Globus pallidus (tissue), 1 donor: ENCODE measurements around the gene C2CD4B.
A peak's percentile ranks its signal among the peaks of the same experiment; 100 is the strongest.

Experiments used
- DNase-seq: peaks from one replicate; pipeline ENCODE4 v3.0.0-alpha.2; 2015; ENCODE audit warnings: low spot score

The C2CD4B gene

GRCh38 chr15:62147551-62147950 is 17.5 kb downstream of the C2CD4B start:
- DNase-seq = no peak

- no peak for DNase-seq
These were observed 17.9 kb downstream of the C2CD4B start for GRCh38 chr15:62147149-62147548.

DNA sequence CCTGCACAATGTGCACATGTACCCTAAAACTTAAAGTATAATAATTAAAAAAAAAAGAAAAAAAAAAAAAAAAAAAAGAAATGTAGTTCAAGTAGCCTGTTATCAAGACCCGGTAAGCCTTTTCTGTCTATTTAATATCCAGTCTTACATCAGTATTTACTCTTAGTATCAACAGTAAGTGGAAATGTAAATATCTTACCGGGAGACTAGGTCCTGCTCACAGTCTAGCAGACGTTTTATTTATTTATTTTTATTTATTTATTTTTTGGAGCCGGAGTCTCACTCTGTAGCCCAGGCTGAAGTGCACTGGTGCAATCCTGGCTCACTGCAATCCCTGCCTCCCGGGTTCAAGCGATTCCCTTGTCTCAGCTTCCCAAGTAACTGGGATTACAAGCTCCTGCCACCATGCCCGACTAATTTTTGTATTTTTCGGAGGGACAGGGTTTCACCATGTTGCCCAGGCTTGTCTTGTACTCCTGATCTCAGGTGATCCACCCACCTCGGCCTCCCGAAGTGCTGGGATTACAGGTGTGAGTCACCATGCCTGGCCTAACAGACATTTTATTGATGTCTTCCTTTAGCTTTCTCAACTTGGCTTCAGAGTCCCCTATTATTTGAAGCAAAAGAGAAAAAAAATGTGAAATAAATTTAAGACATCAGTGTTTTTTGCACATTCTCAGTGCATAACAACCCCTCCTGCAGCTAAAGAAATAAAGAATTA is 19.9 kb downstream of the C2CD4B start:
- DNase-seq = no peak

- no peak for DNase-seq
These were observed 22.3 kb downstream of the C2CD4B start for GRCh38 chr15:62142736-62143135.

DNA sequence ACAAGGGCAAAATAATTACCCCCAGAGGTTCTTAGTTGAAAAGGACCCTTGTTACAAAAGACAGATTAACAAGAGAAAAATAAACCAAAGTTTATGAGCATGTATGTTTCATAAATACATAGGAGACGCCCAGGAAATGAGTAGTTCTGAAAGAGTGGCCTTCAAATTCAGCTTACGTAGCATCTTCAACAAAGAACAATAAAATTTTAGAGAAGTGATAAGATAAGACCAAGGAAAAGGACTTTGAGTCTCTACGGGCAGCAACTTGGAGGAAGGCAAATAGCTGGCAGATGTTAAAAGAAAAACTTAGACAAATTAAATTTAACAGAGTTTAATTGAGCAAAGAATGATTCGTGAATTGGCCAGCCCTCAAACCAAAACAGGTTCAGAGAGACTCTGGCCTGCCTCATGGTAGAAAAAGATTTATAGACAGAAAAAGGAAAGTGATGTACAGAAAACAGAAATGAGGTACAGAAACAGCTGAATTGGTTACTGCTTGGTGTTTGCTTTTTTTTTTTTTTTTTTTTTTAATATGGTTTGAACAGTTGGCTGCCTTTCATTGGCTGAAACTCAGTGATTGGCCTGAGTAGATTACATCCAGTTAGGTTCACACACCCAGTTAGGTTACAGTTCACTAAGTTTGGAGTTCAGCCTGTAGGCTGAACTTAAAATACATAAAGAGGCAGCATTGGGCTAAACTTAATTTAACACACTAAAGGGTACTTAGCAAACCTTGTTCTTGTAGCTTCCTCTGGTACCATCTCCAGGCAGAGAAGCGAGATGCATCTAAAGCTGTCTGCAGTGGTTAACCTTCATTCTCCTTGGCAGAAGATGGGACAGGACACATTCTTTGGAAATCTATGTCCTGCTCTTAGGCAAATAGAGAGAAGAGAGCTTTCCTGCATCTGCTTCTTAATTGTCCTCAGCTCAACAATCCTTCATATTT is 23.2 kb downstream of the C2CD4B start:
- no peak for DNase-seq

GRCh38 chr15:62141200-62141599 is 23.9 kb downstream of the C2CD4B start:
- DNase-seq = no peak

DNA sequence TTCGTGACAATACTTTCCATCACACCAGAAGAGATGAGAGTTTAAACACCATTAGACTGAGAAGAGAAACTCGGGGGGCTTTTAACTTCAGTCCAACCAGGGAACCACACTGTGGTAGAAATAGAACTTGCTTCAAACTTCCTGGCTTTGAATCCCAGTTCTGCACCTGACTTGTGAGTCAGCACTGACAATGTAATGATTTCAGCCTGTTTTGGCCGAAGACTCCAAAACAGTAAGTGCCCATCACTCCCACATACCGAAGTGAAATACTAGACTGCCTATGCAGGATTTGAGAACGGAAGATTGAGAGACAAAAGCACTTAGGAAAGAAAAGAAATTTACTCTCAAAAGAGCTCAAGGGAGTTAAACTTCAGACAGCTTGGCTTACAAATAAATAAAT is 27.0 kb downstream of the C2CD4B start:
- DNase-seq = no peak

- no peak for DNase-seq
These were observed 27.9 kb downstream of the C2CD4B start for GRCh38 chr15:62136911-62137865.

DNA sequence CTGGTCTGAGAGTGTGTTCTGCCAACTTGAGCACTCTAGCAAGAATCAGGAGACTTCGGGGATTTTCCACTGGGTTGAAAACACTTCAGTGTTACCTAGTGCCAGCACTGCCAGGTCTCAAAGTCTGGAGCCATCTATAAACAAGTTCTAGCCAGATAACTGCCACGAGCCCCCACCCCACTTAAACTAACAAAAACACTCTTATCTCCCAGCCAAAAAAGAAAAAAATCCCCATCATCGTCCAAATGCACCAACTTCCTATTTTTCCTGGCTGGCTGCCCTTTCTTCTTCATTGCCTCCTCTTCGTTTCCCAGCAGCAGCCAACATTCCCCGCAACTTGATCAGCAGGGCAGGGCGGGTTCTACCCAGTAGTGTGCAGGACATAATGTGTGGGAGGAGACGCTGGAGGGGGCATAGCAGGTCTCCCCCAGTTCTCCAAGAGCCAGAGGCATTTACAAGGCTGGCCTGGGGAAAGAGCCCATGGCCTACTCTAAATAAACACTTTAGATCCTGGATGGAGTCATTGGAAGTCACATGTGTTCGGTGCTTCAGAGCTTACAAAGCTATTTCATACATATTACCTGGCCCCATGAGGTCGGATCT is 29.5 kb downstream of the C2CD4B start:
- DNase-seq = no peak

DNA sequence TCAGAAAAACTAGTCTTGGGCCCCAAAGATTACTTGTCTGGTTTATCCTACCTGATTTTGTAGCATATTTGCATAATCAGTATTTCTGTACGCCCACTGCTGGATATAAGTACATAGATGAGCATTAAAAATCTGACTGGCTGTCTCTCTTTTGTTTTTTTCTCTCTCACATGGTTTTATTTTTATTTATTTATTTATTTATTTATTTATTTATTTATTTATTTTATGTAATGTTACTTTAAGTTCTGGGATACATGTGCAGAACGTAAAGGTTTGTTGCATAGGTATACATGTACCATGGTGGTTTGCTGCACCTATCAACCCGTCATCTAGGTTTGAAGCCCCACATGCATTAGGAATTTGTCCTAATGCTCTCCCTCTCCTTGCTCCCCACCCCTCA is 31.9 kb downstream of the C2CD4B start:
- DNase-seq = no peak

DNA sequence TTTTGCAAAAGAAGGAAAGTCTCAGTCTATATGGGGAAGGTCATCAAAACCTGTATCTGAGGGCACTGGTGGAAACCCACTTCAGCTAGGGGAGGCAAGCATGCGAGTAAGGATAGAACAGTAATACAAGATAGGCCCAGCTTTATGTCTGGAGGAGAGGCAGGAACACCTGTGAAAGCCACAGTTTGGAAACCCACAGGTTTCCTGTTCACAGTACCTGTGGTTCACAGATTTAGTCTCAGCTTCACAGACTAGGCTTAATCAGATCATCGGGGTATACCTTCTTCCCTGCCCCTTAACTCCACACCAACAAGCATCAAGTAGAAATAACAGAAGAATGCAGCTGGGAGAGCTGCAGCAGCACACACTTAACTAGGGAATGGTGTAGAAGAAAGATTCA is 36.2 kb downstream of the C2CD4B start:
- DNase-seq = no peak

GRCh38 chr15:62126364-62126763 is 38.7 kb downstream of the C2CD4B start:
- no peak for DNase-seq

- DNase-seq = no peak
These were observed 39.3 kb downstream of the C2CD4B start for GRCh38 chr15:62125773-62126172.

DNA sequence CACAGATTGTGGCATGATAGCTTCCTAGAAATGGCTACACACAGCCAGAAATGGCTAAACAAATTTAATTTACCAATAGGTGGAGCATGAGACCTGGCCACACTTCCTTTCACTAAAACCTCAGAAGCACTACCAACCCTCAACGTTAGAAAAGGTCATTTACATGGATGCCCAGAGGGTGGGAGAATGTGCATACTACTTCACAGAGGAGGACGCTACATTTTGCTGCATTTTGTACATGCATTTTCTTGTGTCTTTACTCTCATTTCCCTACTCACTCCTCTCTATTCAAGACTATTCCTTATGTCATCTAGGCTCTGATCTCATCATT is 40.1 kb downstream of the C2CD4B start:
- DNase-seq = no peak

DNA sequence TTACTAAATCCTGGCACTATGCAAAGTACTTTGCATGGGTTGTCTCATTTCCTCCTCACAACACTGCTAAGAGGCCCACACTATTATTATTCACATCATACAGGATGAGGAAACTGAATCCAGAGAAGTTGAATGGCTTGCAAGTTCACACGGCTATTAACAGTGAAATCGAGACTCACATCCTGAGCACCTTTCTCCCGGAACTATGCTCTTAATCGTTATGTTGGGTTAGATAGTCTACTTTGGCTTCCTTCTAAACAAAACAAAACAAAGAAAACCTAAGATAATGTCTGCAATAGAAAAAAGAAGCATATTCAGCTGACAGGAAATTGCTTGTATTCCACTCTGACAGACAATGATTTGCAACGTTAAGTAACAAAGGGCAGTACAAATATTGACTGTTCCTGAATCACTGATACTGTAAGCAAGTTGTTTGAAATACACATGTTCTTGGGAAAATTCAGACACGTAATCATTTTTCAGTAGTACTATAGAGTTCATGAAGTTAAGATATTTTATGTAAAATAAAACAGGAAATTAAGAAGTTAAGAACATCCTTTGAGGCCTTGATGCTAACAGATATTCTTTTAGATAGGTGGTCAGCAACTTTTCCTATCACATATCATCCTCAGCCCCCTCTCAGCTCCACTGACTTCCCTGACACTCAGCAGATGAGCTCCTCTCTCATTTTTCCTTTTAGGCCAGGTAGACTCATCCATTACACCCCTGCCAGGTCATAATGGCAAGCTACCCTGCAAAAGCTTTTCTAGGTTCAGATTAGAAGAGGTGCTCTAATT is 40.7 kb downstream of the C2CD4B start:
- DNase-seq = no peak

GRCh38 chr15:62122249-62122648 is 42.8 kb downstream of the C2CD4B start:
- peak; percentile 5 for DNase-seq

- no peak for DNase-seq
These were observed 43.6 kb downstream of the C2CD4B start for GRCh38 chr15:62121273-62122015.

- DNase-seq = no peak
These were observed 44.3 kb downstream of the C2CD4B start for GRCh38 chr15:62120776-62121175.

DNA sequence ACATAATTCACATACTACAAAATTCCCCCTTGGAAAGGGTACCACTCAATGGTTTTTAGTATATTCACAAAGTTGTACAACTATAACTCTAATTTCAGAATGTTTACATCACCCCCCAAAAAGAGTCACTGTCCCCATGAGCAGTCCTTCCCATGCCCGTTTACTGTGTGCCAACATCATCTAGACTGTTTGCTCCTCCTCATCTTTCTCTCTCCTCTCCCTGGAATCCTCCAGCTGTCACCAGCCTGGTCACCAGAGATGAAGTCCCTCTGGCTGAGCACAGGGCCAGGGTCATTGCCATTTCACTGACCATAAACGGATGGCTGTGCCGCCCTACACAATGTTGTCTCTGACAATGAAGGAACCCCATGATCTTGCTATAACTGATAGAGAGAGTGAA is 45.2 kb downstream of the C2CD4B start:
- no peak for DNase-seq

GRCh38 chr15:62119227-62119864 is 45.7 kb downstream of the C2CD4B start:
- DNase-seq = no peak
